Measurements from ENCODE around the gene PCSK4. TPM values are rescaled to one million over a fixed set of nuclear protein-coding genes. Genes with fewer than 3 reads are reported as not detected.

The PCSK4 gene
- total RNA-seq, 1 experiment from 2014 or later, result 18.6 TPM

DNA sequence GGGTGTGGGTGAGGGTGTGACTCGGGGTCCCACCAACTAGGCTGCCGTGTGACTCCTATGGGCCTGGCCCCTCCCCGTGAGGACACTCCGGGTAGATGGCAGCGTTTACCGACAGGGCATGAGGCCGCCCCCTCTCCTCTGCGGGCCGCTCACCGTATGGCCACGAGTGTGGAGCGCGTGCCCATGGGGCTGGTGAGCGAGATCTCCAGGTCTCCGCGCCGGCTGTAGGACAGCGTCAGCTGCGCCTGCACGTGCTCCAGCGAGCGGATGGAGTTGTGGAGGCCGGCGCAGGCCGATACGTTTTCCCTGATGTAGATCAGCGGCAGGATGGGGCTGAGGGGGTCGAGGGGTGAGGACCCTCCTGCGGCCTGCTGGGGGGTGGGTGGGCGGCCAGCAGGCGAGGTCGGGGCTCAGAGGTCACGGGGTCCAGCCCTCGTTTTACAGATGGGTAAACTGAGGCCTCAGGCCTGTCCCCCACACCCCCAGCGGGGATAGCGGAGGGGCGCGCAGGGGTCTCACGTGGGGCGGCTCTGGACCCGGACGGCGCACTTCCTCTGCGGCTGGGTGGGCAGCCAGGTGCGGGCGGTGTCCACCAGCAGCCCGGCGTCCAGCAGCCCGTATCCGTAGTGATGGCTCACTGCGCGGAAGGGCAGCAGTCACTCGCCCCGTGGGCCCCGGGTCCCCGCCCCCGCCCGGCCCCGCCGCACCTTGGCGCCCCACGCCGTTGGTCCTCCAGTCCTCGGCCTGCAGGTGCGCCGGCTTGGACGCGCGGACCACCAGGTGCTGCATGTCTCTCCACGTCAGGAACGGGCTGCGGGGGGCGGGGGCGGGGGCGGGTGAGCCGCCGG lies 6.8 kb downstream of the PCSK4 start:
- no TSS peak for BruUV-seq (replicated peaks)
- ChIA-PET POLR2A (ENCODE audit: unreplicated experiment) (no interaction called here), CTCF (no interaction called here)
- TF ChIP-seq, protein P1, sequence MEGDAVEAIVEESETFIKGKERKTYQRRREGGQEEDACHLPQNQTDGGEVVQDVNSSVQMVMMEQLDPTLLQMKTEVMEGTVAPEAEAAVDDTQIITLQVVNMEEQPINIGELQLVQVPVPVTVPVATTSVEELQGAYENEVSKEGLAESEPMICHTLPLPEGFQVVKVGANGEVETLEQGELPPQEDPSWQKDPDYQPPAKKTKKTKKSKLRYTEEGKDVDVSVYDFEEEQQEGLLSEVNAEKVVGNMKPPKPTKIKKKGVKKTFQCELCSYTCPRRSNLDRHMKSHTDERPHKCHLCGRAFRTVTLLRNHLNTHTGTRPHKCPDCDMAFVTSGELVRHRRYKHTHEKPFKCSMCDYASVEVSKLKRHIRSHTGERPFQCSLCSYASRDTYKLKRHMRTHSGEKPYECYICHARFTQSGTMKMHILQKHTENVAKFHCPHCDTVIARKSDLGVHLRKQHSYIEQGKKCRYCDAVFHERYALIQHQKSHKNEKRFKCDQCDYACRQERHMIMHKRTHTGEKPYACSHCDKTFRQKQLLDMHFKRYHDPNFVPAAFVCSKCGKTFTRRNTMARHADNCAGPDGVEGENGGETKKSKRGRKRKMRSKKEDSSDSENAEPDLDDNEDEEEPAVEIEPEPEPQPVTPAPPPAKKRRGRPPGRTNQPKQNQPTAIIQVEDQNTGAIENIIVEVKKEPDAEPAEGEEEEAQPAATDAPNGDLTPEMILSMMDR (conservative IDR thresholded peaks at IDR 0.05), result no peak
- no peak for TF ChIP-seq EZH2 (IDR thresholded peaks at IDR 0.05; ENCODE audit: low read depth)
- Histone ChIP-seq H3K27ac (no peak overlapping the region), H3K9me3 (ENCODE audit: insufficient read depth, low read depth) (no peaks in the 10 kb centered on the region), H3K79me2 (ENCODE audit: low read depth) (peaks cover 4% of the 10 kb centered on the region; the same call in 1 of the 2 replicates), H3K36me3 (ENCODE audit: low read depth) (no peaks in the 10 kb centered on the region), H3F3A (ENCODE audit: insufficient read depth, low read depth) (peaks cover 7% of the 10 kb centered on the region; the same call in 1 of the 2 replicates), H3K9me2 (ENCODE audit: insufficient read depth) (no peaks in the 10 kb centered on the region), H3K4me3 (no peak overlapping the region), H3K27me3 (ENCODE audit: insufficient read depth, low read depth) (no peaks in the 10 kb centered on the region), H4K20me1 (ENCODE audit: insufficient read depth) (no peaks in the 10 kb centered on the region), H3K4me1 (replicated peaks; ENCODE audit: insufficient read depth) (no peaks in the 10 kb centered on the region), H2AFZ (no peak overlapping the region), H3K4me2 (no peak overlapping the region)
- no peak for DNase-seq
- intact Hi-C loops (cut with micrococcal nuclease; ENCODE audit: unreplicated experiment), result no loop called here

DNA sequence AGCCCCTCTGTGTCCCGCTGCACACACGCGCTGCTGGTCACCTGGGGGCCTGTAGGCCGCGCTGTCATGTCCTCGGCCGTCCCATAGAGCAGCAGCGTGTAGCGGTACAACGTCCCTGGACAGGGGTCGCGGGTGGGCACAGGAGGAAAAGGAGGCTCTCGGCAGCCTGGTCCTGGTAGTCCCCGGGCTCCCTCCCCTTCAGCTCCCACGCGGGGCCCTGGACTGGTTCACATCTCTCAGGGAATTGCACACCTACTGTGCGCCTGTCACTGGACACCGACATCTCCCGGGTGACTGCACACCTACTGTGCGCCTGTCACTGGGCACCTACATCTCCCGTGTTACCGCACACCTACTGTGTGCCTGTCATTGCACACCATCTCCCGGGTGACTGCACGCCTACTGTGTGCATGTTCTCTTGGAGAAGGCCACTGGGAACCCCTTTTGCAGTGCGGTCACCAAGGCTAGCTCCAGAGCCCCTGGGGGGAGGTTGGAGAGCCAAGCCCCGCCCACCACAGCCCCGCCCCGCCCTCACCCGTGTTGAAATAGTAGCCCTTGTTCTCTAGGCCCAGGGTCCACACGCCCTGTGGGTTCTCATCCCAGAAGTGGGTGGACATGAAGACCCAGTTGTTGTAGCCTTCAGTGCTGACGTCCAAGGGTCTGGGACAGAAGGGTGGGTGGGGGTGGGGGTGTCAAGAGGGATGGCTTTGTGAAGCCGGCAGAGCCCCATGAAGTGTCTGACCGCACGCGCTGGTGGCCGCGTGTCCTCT lies 7.6 kb downstream of the PCSK4 start:
- intact Hi-C loops (cut with micrococcal nuclease; ENCODE audit: unreplicated experiment), result no loop called here
- BruUV-seq (replicated peaks), result no TSS peak

DNA sequence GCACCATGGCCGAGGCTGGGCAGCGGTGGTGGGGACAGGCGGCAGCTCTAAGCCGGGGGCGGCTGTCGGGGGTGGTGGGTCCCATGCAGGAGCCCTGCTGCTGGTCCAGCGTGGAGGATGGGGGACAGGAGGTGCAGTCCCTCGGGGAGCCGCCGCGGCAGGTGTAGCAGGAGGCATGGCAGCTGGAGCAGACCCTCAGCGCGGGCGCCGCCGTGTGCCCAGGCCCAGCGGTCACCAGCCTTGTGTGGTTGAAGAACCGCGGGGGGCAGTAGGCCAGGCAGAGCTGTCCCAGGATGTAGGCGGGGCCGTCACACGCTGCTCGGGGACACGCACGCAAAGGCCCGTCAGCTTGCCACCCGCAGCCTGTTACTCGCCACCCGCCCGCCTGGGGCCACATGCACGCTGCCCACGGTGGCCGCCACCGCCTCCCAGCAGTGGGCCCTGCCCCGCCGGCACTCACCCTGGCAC lies 8.2 kb downstream of the PCSK4 start:
- ChIA-PET CTCF (no interaction called here), POLR2A (ENCODE audit: unreplicated experiment) (no interaction called here)
- Histone ChIP-seq H3K4me3 (no peak overlapping the region), H3K4me2 (no peak overlapping the region), H3F3A (ENCODE audit: insufficient read depth, low read depth) (peaks cover 12% of the 10 kb centered on the region; the same call in 1 of the 2 replicates), H2AFZ (no peak overlapping the region), H4K20me1 (ENCODE audit: insufficient read depth) (0 out of 2 replicates have a peak, but pooled peaks cover under 1% of the 10 kb centered on the region), H3K9me2 (ENCODE audit: insufficient read depth) (no peaks in the 10 kb centered on the region), H3K27ac (no peak overlapping the region), H3K36me3 (ENCODE audit: low read depth) (no peaks in the 10 kb centered on the region), H3K4me1 (replicated peaks; ENCODE audit: insufficient read depth) (0 out of 2 replicates have a peak, but pooled peaks cover 9% of the 10 kb centered on the region), H3K27me3 (ENCODE audit: insufficient read depth, low read depth) (no peaks in the 10 kb centered on the region), H3K9me3 (ENCODE audit: insufficient read depth, low read depth) (no peaks in the 10 kb centered on the region), H3K79me2 (ENCODE audit: low read depth) (peaks cover 11% of the 10 kb centered on the region; the same call in 1 of the 2 replicates)
- TF ChIP-seq, protein P1 (conservative IDR thresholded peaks at IDR 0.05), result no peak
- TF ChIP-seq EZH2 (IDR thresholded peaks at IDR 0.05; ENCODE audit: low read depth), result no peak
- intact Hi-C loops (cut with micrococcal nuclease; ENCODE audit: unreplicated experiment), result no loop called here
- BruUV-seq (replicated peaks), result no TSS peak
- DNase-seq, result no peak

More for the DNA sequence above, 7.6 kb downstream of the PCSK4 start:
- CTCF ChIA-PET, result no interaction called here
- no peaks in the 10 kb centered on the region for H3K9me3 ChIP-seq (ENCODE audit: insufficient read depth, low read depth)
- no peaks in the 10 kb centered on the region for H3K36me3 ChIP-seq (ENCODE audit: low read depth)
- no peak overlapping the region for H3K4me3 ChIP-seq
- POLR2A ChIA-PET (ENCODE audit: unreplicated experiment), result no interaction called here
- H3K27ac ChIP-seq, result no peak overlapping the region
- H3F3A ChIP-seq (ENCODE audit: insufficient read depth, low read depth), result peaks cover 7% of the 10 kb centered on the region; the same call in 1 of the 2 replicates
- H2AFZ ChIP-seq, result no peak overlapping the region
- TF ChIP-seq EZH2 (IDR thresholded peaks at IDR 0.05; ENCODE audit: low read depth), result no peak
- TF ChIP-seq, protein P1 (conservative IDR thresholded peaks at IDR 0.05), result no peak
- H3K27me3 ChIP-seq (ENCODE audit: insufficient read depth, low read depth), result no peaks in the 10 kb centered on the region
- no peaks in the 10 kb centered on the region for H3K9me2 ChIP-seq (ENCODE audit: insufficient read depth)
- peaks cover 10% of the 10 kb centered on the region; the same call in 1 of the 2 replicates for H3K79me2 ChIP-seq (ENCODE audit: low read depth)
- no peaks in the 10 kb centered on the region for H4K20me1 ChIP-seq (ENCODE audit: insufficient read depth)
- no peak overlapping the region for H3K4me2 ChIP-seq
- 0 out of 2 replicates have a peak, but pooled peaks cover 6% of the 10 kb centered on the region for H3K4me1 ChIP-seq (replicated peaks; ENCODE audit: insufficient read depth)
- DNase-seq, result no peak
